ENCODE results near the gene WIPF2.

Gene WIPF2

DNA sequence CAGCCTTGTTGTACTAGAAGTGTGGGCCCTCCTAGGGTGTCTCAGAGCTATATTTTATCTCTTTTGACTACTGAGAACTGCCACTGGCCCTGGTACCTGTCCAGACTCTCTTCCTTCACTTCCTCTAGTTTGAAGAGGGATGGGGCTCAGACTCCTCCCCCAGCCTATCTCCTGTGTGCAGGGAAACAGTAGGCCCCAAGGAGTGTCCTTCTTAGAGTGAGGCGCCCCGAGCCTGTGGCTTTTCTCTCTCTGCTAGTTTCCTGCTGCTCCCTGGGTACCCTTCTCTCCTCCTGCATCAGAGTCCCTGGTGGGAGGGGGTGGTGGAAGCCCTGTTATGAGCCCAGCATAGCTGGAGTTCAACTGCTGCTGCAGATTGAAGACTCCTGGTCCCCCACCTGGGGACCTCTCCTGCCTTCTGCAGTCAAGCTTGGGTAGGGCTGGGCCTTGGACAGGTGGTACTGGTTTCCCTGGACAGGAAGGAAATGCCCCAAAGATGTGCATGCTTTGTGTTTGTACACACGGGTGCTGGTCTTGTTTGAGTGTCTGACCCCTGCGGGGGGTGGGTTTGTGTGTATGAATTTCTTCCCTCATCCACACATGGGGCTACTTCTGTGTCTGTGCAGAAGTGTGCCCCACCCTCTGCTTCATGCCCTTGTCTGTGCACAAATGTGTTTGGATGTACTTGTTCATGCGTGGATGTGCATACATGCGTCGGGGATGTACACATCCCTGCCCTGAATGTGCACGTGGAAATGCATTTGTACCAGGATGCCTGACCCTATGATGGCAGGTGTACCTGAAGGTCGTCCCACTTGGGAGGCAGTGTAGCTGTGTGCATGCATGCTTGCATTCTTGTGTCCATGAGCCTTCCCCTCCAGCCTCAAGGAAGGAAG, 96.8 kb downstream of the WIPF2 start:
- DNase-seq = no peak

DNA sequence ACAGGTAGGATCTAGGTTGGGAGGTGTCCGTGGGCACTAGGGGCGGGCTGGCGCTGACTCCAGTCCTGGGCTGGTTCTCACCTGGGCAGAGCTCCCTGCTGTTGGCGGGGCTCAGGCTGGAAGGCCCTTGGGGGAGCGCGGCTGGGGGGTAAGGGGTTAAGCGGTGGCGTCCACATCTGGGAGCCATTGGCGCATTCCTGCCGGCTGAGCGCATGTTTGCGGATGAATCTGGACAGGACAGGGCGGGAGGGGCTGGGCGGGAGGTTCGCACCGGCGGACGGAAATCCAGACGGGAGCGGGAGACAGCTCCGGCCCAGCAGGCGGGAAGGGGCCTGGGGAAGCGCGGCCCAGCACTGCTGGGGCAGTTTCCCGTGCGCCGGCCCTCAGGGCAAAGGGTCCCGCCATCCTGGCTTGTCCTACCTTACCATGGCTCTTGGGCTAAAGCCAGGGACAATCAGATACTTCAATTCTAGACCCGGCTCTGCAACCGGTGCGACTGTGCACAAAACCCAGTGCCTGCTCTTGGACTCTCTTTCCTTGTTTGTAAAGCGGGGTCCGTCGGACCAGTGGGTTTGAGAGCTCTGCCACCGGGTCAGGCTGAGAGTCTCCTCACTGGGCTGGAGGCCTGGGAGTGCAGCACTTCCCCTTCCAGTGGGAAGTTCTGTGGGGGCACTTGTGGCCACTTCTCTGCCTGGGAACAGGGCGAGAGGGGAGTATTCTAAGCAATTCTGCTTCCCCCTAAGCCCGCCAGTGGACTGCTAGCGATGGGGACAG, 97.7 kb downstream of the WIPF2 start:
- no peak for DNase-seq

DNA sequence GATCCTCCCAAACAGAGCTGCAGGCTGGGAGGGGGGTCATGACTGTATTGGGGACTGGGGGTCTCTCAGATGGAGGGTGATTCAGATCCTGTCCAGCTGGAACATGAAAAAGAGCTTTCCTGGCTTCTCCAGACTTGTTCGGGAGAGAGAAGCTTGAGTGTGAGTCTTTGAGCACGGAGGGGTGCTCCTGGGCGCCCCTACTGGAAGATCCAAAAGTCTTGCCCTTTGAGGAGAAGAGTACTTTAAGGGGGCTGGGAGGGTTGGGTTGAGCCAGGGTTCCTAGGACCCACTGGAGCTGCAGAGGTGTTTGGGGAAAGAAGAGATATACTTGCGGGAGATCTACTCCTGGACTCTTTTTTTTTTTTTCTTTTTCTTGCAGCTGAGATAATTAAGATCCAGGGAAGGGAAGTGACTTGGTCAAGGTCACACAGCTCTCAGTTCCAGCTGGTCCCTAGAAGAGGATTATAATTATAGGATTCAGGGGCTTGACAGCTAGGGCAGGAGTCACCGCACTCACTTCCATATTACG, 98.3 kb downstream of the WIPF2 start:
- DNase-seq = peak in 1 of 2 experiments; percentile 47

DNA sequence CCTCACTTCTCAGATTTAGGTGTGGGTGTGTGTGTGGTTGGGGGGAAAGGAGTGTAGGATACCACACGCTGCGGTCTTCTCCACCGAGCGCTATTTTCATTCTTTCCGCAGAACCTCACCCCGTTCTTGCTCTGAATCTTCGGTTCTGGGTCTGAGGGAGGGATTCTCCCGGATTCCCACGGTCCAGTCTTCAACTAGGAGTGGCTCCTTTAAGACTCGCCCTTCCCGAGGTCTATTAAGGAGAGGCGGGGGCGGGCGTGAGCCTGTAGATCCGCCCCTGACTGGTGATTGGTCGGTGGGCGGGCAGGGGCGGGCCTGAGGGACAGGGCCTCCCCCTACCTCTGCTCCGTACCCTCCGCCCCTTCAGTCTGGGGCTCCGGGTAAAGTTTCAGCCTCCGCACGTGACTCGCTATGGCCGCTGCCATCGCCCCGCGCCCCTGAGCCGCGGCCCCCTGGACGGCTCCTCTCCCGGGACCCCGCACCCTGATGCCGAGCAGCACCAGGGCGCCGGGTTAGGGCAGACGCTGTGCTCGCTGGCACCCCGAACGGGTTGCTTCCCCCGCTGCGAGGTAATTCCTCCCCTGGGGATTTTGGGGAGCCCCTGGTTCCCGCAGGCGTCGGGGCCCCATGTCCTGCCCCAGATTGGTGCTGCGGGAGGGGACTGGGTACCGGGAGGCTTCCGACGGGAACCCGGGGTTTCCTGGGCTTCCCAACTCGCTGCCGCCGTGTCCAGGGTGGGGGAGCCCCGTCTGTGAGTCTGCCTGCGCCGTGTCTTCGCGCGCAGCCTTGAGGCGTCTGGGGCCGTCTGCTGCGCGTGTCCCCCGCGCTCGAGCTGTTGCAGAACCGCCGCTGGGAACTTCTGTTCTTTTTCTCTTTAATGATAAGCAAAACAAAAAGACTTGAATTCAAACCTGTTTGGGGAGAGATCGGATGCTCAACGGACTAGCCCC, 99.1 kb downstream of the WIPF2 start:
- peak; percentile 87 to 88 for DNase-seq

DNA sequence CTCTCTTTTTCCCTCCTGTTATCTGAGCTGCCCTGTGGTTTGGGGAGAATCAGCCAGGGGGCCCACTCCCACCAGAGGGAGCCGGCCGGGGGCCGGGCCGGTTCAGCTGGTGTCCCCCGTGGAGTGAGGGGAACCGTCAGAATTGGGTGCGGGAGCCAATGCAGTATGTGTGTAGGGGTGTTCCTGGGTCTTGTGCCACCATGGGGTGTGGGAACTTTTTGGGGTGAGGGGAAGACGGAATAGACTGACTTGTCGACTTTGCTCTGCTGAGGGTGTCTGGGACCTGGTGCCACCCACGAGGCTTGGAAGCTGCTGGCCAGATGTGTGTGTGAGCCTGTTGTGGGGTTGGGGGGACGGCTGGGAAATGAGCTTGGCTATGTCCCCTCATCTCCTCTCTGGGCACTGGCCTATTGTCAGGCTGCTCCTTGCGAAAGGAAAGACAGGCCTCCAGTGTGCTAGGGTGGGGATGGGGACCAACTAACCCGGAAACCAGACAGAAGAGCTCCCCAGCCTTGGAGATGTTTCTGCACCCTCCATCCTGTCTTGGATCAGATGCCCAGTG, 99.8 kb downstream of the WIPF2 start:
- DNase-seq = no peak

DNA sequence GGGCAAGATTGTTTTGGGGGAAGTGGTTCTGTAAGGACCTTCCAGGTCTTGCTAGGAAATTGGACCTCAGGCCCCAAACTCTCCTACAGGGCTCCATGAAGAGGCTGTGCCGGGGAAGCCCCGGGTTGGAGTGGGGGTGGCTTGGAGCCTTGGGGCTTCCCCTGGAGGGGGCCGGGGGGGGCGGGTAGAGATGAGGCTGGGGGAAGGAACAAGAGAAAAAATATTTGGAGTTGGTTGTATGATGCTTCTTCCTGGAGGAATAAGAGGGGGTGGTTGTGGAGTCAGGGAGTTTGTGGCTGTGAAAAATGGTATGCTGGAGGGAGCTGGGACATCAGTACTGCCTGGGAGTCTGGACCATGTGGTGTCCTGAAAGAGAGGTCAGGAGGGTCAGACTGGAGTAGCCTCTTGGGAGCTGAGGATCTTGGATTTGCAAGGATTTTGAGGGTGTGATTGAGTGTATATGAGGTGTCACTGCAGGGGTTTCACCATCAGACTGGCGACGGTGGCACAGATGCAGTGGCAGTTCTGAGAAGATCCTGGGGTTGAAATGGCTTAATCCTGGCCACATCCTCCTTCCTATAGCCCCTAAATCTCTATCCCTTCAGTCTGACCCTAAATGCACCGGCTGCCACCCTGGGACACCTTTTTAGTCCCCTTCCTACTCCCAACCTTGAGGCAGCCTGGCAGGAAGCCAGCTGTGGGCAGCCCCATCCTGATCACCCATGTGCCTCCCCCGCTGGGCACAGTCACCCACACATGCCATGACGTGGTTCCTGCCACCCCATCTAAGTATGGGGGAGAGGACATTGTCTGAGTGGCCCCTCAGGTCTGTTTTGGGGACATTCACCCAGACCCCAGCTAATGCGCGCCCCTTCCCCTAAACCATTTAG, 100.8 kb downstream of the WIPF2 start:
- peak; percentile 76 to 84 for DNase-seq

DNA sequence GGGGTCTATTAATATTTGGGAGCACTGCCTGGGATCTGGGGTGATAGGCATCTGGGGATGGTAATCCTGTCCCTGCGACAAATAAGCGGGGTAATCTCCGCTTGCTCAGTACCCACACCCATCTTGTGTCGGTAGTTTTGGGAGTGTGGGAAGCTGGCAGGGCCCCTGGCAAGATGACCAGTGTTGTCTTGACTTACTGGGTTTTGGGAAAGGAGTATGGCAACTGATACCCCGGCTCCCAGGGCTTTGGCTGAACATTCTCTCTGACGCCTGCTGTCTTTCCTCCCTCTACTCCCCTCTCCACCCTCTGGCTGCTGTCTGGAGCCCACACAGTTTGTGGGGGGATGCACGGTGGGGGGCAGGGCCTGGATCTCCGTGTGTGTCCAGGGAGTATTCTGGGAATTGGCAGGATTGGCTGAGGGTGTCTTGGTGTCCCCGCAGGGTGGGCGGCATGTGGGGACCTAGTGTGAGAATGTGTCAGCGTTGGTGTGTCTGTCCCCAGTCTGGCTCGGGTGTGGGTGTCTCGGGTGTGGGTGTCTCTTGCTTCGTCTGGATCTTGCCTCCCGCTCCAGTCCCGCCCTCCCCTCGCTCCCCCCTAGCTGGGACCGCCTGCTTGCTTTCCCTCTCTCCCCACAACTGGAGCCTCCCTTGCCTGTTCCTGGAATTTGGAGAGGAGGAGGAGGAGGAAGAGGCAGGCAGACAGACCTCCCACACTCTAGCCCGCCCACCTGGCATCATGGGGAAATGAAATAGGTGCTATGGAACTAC, 101.8 kb downstream of the WIPF2 start:
- peak; percentile 59 to 68 for DNase-seq

DNA sequence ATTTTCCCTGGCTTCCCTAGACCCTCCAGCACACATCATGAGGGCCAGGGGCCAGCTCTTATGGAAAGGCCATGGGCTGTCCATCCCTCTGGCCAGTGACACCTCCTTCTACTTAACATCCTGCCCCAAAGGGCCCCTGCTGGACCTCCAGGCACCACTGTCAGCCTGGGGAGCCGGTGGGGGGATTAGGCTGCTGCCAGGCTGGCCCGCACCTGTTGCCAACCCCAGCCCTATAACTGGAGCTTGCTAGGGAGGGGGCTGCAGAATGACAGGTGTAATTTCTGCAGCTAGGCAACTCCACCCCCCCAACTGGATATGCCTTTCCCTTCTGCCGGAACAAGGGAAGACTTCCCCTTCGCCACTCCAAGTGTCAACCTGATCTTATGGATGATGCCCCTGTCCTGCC, 102.4 kb downstream of the WIPF2 start:
- no peak for DNase-seq

DNA sequence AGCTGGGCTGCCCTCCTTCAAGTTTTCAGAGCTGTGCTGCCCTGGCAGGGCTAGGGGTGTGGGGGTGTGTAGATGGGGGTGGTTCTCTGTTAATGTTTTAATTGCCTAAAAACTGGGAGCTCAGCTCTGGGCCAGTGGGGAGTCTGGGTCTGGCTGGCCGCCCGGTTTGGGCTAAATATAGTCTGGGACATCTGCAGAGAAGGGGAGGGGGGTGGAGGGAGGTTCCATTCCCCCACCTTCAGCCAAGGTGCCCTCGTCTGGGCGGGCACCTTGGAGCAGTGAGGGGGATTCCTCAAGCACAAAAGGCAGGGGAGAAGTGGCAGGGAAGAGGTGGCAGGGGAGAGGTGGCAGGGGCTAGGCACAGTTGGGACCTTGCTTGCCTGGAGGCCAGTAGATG, 102.9 kb downstream of the WIPF2 start:
- no peak for DNase-seq

DNA sequence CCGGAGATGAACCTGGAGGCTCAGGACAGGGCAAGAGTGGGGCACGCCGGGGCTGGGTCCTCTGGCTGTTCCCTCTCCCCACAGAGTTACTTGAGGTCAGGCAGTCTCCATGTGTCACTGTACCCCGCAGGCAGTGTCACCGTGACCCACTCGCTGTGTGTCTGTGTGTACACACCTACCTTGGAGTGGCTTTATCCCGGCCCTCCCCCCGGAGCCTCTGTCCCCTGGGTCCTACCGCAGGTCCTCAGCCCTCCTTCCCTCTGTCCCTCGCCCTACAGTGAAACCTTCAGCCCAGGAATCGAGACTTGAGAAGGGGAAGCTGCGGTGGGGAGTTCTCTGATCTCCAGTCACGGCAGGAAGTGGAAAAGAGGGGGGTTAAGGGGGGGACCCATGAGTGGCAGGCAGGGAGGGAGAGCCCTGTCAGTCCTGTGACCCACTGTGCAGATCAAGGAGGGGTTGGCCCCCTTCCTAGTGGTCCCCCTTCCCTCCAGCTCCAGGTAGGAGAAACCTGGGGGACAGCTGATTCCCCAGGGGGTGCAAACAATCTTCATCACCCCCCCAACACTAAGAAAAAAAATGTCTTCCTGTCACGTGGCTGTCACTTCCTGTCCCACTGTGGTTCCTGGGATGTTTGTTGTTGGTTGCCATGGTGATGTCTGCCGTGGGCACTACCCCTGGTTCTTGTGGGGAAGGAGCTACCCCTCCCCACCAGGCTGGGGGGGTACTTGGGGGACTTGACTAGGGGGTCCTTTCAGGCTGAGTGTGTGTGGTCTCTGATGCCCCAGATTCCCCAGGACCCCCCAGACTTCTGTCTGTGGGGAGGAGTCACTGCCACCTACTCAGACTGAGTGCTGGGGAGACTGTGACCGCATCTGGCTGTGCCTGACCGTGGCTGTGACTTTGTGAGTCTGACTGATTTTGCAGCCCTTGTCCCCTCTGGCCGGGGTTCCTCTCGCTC, 103.5 kb downstream of the WIPF2 start:
- DNase-seq = peak; percentile 75 to 78

DNA sequence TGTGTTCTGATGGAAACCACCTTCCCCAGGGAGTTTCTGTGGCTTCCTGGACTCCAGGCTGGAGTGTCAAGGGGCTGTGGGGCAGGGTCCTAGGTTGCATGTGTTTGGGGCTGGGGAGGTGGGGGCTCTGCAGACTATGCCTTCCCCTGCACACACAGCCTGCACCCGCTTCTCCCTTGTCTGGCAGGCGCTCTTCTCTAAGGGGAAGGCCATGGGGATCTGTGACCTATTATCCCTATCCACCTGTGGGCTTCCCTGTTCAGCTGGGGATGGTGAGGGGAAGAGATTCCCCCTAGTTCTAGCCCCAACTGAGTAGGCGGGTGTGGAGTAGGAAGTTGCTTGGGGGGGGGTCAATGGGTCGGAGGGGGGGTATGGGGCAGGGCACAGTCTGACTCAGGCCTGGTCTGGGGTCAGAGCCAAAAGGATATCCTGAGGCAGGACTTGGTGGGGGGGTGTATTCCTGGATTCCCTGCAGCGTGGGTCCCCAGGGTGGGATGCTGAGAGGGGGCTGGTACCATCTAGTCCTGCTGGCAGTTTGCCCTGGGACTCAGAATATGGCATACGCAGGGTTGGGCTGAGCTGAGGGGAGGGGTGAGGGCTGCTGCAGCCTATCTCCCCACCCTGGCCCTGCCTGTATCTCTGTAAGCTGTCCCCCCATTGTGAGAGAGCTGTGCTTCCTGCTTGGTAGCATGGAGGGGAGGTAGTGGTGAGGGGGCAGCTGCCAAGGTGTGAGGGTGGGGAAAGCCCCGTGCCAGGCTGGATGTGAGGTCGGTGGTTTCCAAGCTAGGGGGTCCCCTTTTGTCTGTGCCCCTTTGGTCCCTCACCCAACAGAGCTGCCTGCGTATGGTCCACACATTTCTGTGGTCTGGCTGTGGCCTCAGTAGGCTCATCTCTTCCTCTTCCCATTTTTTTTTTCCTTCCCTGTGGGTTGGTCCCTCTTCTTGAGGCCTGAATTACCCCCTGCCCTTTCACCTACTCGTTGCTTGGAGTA, 104.6 kb downstream of the WIPF2 start:
- DNase-seq = peak; percentile 58 to 67

DNA sequence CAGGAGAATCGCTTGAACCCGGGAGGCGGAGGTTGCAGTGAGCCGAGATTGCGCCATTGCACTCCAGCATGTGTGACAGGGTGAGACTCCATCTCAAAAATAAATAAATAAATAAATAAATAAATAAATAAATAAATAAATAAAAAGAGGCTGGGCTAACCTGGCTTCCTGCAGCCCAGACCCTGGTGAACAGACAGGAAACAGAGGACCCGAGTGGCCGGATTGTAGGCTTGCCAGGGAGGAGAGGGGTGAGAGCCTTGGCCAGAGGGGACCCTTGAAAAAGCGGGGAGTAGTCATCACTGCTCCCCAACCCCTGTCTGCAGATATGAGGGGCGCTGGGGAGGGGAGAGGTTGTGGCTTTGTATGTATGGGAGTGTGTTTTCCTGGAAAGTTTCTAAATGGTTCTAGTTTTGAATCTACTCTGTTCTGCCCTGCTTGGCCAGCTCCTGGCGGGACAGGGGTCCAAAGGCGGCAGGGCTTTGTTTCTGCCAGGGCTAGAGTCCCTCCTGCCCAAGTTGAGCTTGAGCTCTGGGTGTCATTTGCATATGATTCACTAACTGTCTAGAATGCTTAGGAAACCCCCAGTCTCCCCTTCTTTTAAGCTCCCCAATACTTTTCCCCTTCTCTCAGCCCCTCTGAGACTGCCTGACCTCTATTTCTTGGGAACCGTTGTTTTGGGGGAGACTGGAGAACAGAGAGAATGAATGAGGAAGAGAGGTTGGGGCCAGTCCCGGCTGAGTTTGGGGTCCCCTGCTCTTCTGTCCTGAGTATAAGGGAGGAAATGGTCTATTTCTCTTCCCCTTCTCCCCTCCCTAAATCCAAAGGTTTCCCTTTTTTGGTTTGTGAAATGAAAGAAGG, 106.3 kb downstream of the WIPF2 start:
- DNase-seq = no peak

DNA sequence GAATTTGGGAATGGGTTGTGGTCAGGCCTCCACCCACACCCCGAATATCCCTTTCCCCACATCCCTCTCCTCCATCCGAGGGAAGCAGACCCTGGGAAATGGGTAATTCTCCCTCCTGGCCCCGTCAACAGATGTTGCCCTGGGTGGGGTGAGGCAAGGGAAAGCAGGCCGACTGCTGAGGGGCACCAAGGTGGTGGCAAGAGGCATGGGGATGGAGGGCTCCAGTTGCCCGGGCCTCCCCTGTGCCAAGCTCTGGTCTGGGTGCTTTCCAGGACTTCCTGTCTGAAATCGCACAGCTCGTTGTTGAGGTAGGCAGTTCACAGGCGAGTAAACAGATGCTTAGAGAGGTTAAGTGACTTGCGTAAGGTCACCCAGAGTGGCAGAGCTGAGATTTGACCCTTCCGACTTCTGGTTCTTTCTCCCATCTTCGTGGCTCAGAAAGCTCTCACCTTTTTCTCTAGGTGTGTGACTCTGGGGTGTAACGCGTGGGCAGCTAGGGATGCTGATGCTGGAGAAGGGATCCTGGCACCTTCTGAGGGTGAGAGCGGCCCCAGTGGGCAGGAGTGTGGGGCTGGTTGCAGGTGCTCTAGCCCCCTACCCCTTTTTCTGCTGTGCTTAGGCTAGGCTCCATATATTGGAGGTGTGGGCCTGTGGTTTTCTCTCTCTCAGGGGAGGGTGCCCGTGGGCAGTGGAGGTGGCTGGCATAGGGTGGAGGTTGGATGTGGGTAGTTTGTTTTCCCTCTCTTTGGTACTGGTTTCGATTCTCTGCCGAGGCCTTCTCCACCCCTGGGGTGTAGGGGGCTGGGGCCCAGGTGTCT, 107.1 kb downstream of the WIPF2 start:
- DNase-seq = peak; percentile 42 to 52

DNA sequence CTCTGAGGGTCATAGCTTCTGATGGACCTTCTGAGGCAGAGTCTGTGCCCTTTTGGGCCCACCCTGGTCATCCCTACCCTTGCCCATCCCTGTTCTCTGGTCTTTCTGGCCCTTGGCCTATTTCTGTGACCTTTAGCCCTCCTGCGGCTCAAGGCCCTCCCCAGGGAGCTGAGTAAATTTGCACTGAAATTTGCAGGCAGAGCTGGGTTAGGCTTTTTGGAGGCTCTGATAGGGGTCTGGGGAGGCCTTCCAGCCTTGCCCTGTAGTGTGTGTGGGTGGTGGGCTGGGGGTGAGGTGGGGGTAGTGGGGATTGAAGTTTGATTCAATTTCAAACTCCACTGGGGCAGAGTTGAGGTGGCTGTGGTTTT, 107.7 kb downstream of the WIPF2 start:
- DNase-seq = no peak

DNA sequence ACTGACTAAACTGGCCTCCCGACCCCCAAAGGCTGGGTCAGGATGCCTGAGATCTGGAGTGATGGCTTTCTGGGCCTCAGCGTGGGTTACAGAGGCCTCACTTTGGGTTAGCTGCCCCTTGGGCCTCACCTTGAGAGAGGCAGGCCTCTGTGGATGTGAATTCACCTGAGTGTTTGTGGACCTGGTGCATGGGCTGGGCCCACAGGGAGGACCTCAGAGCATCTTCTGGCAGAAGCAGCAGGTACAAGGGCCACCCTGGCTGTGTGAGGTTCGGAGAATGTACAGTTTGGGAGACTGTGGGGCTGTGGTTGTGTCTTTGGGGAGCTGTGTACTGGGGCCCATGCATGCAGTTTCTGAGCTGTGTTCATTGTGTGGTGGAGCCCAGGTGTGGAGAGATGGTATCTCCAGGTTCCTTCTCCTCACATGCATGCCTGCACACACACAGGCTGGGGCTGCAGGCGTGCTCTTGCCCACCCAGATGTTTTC, 108.2 kb downstream of the WIPF2 start:
- no peak for DNase-seq

Measured in activated CD4-positive, alpha-beta T cell treated with anti-CD3 and anti-CD28 coated beads, Interleukin-2, amount 50 U/mL, for 4 hours (primary cell).